Measurements from ENCODE around the gene GALNTL6.

The GALNTL6 gene

DNA sequence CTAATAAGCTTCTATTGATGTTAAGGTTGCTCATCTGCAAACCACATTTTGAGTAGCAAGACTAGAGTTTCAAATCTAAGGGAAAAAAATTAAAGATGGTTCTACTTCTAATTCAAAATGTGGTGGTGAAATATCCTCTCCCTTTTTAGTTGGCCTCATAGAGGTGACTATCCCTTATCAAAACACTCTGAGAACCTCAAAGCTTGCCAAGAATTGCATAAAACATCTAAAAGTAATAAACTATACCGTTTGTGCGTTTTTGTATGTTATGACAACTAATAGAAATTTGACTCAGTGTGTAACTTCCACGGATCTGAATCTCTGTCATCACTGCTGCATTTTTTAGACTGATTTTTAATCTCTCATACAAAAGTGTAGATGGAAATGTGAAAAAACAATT is 682.6 kb downstream of the GALNTL6 start:
- Histone ChIP-seq H3K36me3 (ENCODE audit: control insufficient read depth in 1 of 2, insufficient read depth in 2 of 2, low read depth in 1 of 2, low read length in 2 of 2) (no peaks in the 10 kb centered on the region), H3K4me2 (ENCODE audit: low read length, poor library complexity, severe bottlenecking) (no peak overlapping the region), H2AK5ac (ENCODE audit: low read length, severe bottlenecking) (no peak overlapping the region), H3K4me1 (ENCODE audit: control insufficient read depth, insufficient read depth, low read depth, low read length) (no peaks in the 10 kb centered on the region), H3K23ac (ENCODE audit: low read length in 2 of 2) (no peak overlapping the region), H2BK12ac (ENCODE audit: low read length in 2 of 2) (no peak overlapping the region), H3K27me3 (ENCODE audit: control insufficient read depth in 1 of 2, insufficient read depth in 1 of 2, low read length in 2 of 2) (no peaks in the 10 kb centered on the region), H3K27ac (ENCODE audit: low read length, poor library complexity, severe bottlenecking) (no peak overlapping the region), H3K4me3 (ENCODE audit: insufficient read depth in 1 of 2, low read depth in 1 of 2, low read length in 2 of 2) (no peak overlapping the region), H2BK5ac (ENCODE audit: low read depth, low read length, poor library complexity, severe bottlenecking) (no peak overlapping the region), H2BK120ac (ENCODE audit: low read depth, low read length) (no peak overlapping the region), H2AFZ (ENCODE audit: low read depth, low read length) (no peak overlapping the region), H3K14ac (ENCODE audit: low read length in 2 of 2) (no peak overlapping the region), H3K4ac (ENCODE audit: low read depth in 1 of 2, low read length in 2 of 2) (no peak overlapping the region), H3K9ac (ENCODE audit: low read length) (no peak overlapping the region), H3K79me1 (replicated peaks; ENCODE audit: low read length, poor library complexity, severe bottlenecking) (no peaks in the 10 kb centered on the region), H3K18ac (ENCODE audit: low read depth in 1 of 2, low read length in 2 of 2) (no peak overlapping the region), H2BK15ac (ENCODE audit: low read depth, poor library complexity, severe bottlenecking) (no peak overlapping the region), H4K8ac (ENCODE audit: low read length) (no peak overlapping the region), H4K91ac (ENCODE audit: low read length) (no peak overlapping the region), H3K9me3 (ENCODE audit: control insufficient read depth, low read length) (no peaks in the 10 kb centered on the region)
- no CpG with 5 or more reads among the region's 3 CpGs for WGBS
- no peak for DNase-seq

DNA sequence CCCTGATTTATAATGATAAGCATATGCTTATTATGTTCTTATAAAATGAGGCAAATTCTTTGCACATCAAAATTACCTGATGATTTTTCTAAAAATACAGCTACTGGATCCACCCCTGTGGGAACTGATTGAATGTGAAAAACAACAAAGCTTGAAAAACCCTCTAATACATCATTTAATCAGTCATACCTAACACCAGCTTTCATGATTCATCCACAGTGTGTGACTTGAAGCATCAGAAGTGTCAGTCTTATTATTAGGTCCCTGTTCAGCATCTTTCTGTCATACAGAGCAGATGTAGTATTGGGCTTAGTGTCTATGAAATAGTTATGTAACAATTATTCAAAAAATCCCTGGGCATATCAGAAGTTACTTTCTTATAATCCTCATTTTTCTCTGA is 684.1 kb downstream of the GALNTL6 start:
- Histone ChIP-seq H2BK12ac (ENCODE audit: low read length in 2 of 2) (no peak overlapping the region), H3K27me3 (ENCODE audit: control insufficient read depth in 1 of 2, insufficient read depth in 1 of 2, low read length in 2 of 2) (no peaks in the 10 kb centered on the region), H3K36me3 (ENCODE audit: control insufficient read depth in 1 of 2, insufficient read depth in 2 of 2, low read depth in 1 of 2, low read length in 2 of 2) (no peaks in the 10 kb centered on the region), H3K18ac (ENCODE audit: low read depth in 1 of 2, low read length in 2 of 2) (no peak overlapping the region), H3K4ac (ENCODE audit: low read depth in 1 of 2, low read length in 2 of 2) (no peak overlapping the region), H3K4me3 (ENCODE audit: insufficient read depth in 1 of 2, low read depth in 1 of 2, low read length in 2 of 2) (no peak overlapping the region), H2BK15ac (ENCODE audit: low read depth, poor library complexity, severe bottlenecking) (no peak overlapping the region), H3K4me2 (ENCODE audit: low read length, poor library complexity, severe bottlenecking) (no peak overlapping the region), H3K14ac (ENCODE audit: low read length in 2 of 2) (no peak overlapping the region), H3K9ac (ENCODE audit: low read length) (no peak overlapping the region), H4K91ac (ENCODE audit: low read length) (no peak overlapping the region), H2BK5ac (ENCODE audit: low read depth, low read length, poor library complexity, severe bottlenecking) (no peak overlapping the region), H2AFZ (ENCODE audit: low read depth, low read length) (no peak overlapping the region), H3K79me1 (replicated peaks; ENCODE audit: low read length, poor library complexity, severe bottlenecking) (no peaks in the 10 kb centered on the region), H2AK5ac (ENCODE audit: low read length, severe bottlenecking) (no peak overlapping the region), H3K23ac (ENCODE audit: low read length in 2 of 2) (no peak overlapping the region), H3K9me3 (ENCODE audit: control insufficient read depth, low read length) (no peaks in the 10 kb centered on the region), H3K27ac (ENCODE audit: low read length, poor library complexity, severe bottlenecking) (no peak overlapping the region), H2BK120ac (ENCODE audit: low read depth, low read length) (no peak overlapping the region), H3K4me1 (ENCODE audit: control insufficient read depth, insufficient read depth, low read depth, low read length) (no peaks in the 10 kb centered on the region), H4K8ac (ENCODE audit: low read length) (no peak overlapping the region)
- DNase-seq, result no peak

DNA sequence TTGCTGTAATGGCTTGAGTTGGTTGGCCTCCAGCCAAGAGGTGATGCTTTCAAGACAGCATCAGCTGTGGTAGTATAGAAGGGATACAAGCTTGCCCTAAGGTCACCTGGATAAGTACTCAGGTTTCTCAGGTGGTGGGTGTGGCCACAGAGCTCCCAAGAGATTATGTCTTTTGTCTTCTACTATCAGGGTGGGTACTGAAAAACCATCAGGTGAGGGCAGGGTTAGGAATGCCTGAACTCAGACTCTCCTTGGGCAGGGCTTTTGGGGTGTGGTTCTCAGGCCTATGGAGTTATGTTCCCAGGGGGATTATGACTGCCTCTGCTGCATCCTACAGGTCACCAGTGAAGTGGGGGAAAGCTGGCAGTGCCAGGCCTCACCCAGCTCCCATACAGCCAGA is 700.8 kb downstream of the GALNTL6 start:
- H2BK120ac ChIP-seq (ENCODE audit: low read depth, low read length), result no peak overlapping the region
- no peak overlapping the region for H3K14ac ChIP-seq (ENCODE audit: low read length in 2 of 2)
- no peaks in the 10 kb centered on the region for H3K79me1 ChIP-seq (replicated peaks; ENCODE audit: low read length, poor library complexity, severe bottlenecking)
- peaks cover 9% of the 10 kb centered on the region for H3K4me1 ChIP-seq (ENCODE audit: control insufficient read depth, insufficient read depth, low read depth, low read length)
- no peak overlapping the region for H2AK5ac ChIP-seq (ENCODE audit: low read length, severe bottlenecking)
- H3K27me3 ChIP-seq (ENCODE audit: control insufficient read depth in 1 of 2, insufficient read depth in 1 of 2, low read length in 2 of 2), result no peaks in the 10 kb centered on the region
- no peak overlapping the region for H3K23ac ChIP-seq (ENCODE audit: low read length in 2 of 2)
- no peak overlapping the region for H2BK5ac ChIP-seq (ENCODE audit: low read depth, low read length, poor library complexity, severe bottlenecking)
- no peak overlapping the region for H4K91ac ChIP-seq (ENCODE audit: low read length)
- no peak for DNase-seq
- peak overlapping the region in 1 of 2 experiments; percentile 90 for H3K18ac ChIP-seq (ENCODE audit: low read depth in 1 of 2, low read length in 2 of 2)
- no peak overlapping the region for H3K4me2 ChIP-seq (ENCODE audit: low read length, poor library complexity, severe bottlenecking)
- peak overlapping the region; percentile 75 for H4K8ac ChIP-seq (ENCODE audit: low read length)
- peaks cover 2% of the 10 kb centered on the region for H3K9me3 ChIP-seq (ENCODE audit: control insufficient read depth, low read length)
- H3K36me3 ChIP-seq (ENCODE audit: control insufficient read depth in 1 of 2, insufficient read depth in 2 of 2, low read depth in 1 of 2, low read length in 2 of 2), result no peaks in the 10 kb centered on the region
- H2BK12ac ChIP-seq (ENCODE audit: low read length in 2 of 2), result peak overlapping the region; percentile 29 to 95
- no peak overlapping the region for H3K9ac ChIP-seq (ENCODE audit: low read length)
- no peak overlapping the region for H3K4ac ChIP-seq (ENCODE audit: low read depth in 1 of 2, low read length in 2 of 2)
- H2BK15ac ChIP-seq (ENCODE audit: low read depth, poor library complexity, severe bottlenecking), result peak overlapping the region; percentile 60
- no peak overlapping the region for H3K27ac ChIP-seq (ENCODE audit: low read length, poor library complexity, severe bottlenecking)
- no peak overlapping the region for H2AFZ ChIP-seq (ENCODE audit: low read depth, low read length)
- no peak overlapping the region for H3K4me3 ChIP-seq (ENCODE audit: insufficient read depth in 1 of 2, low read depth in 1 of 2, low read length in 2 of 2)

DNA sequence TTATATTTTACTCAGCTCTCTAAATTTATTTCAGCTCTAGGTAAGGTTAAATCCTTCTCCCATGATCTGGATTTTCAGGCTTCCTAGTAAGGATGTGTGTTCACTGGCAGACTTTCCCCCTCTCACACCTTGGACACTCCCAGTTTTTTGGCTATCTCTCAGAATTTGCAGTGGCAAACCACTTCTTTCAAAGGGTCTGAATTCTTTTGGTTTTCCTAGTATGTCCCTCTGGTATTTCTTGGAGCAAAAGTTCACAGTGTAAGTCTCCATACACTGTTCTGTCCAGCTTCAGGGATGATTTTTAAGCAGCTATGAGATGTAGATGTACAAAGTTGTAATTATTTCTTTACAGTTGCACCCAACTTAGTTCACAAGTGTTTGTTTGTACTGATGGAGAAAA is 701.6 kb downstream of the GALNTL6 start:
- H3K4me1 ChIP-seq (ENCODE audit: control insufficient read depth, insufficient read depth, low read depth, low read length), result peaks cover 9% of the 10 kb centered on the region
- H2AFZ ChIP-seq (ENCODE audit: low read depth, low read length), result no peak overlapping the region
- H3K79me1 ChIP-seq (replicated peaks; ENCODE audit: low read length, poor library complexity, severe bottlenecking), result no peaks in the 10 kb centered on the region
- no peak overlapping the region for H3K27ac ChIP-seq (ENCODE audit: low read length, poor library complexity, severe bottlenecking)
- H3K4me2 ChIP-seq (ENCODE audit: low read length, poor library complexity, severe bottlenecking), result peak overlapping the region; percentile 9
- no peak overlapping the region for H3K9ac ChIP-seq (ENCODE audit: low read length)
- no peak overlapping the region for H4K91ac ChIP-seq (ENCODE audit: low read length)
- H2BK120ac ChIP-seq (ENCODE audit: low read depth, low read length), result no peak overlapping the region
- H3K18ac ChIP-seq (ENCODE audit: low read depth in 1 of 2, low read length in 2 of 2), result peak overlapping the region in 1 of 2 experiments; percentile 70
- no peak overlapping the region for H2BK15ac ChIP-seq (ENCODE audit: low read depth, poor library complexity, severe bottlenecking)
- no peak overlapping the region for H2BK5ac ChIP-seq (ENCODE audit: low read depth, low read length, poor library complexity, severe bottlenecking)
- no peak for DNase-seq
- no peak overlapping the region for H3K23ac ChIP-seq (ENCODE audit: low read length in 2 of 2)
- H4K8ac ChIP-seq (ENCODE audit: low read length), result no peak overlapping the region
- H3K4ac ChIP-seq (ENCODE audit: low read depth in 1 of 2, low read length in 2 of 2), result no peak overlapping the region
- H3K36me3 ChIP-seq (ENCODE audit: control insufficient read depth in 1 of 2, insufficient read depth in 2 of 2, low read depth in 1 of 2, low read length in 2 of 2), result no peaks in the 10 kb centered on the region
- no peak overlapping the region for H2AK5ac ChIP-seq (ENCODE audit: low read length, severe bottlenecking)
- H3K4me3 ChIP-seq (ENCODE audit: insufficient read depth in 1 of 2, low read depth in 1 of 2, low read length in 2 of 2), result no peak overlapping the region
- peaks cover 2% of the 10 kb centered on the region for H3K9me3 ChIP-seq (ENCODE audit: control insufficient read depth, low read length)
- no peaks in the 10 kb centered on the region for H3K27me3 ChIP-seq (ENCODE audit: control insufficient read depth in 1 of 2, insufficient read depth in 1 of 2, low read length in 2 of 2)
- H3K14ac ChIP-seq (ENCODE audit: low read length in 2 of 2), result no peak overlapping the region
- H2BK12ac ChIP-seq (ENCODE audit: low read length in 2 of 2), result no peak overlapping the region
